ENCODE data around the gene DHX16. TPM values are rescaled to one million over a fixed set of nuclear protein-coding genes. Genes with fewer than 3 reads are reported as not detected.

The DHX16 gene
- total and polyA plus RNA-seq, 9 of the 15 experiments (the other 6 are each of a cell fraction or from before 2014, with no cell fraction given) = 14.6 to 66.1 (median 47.5) TPM

DNA sequence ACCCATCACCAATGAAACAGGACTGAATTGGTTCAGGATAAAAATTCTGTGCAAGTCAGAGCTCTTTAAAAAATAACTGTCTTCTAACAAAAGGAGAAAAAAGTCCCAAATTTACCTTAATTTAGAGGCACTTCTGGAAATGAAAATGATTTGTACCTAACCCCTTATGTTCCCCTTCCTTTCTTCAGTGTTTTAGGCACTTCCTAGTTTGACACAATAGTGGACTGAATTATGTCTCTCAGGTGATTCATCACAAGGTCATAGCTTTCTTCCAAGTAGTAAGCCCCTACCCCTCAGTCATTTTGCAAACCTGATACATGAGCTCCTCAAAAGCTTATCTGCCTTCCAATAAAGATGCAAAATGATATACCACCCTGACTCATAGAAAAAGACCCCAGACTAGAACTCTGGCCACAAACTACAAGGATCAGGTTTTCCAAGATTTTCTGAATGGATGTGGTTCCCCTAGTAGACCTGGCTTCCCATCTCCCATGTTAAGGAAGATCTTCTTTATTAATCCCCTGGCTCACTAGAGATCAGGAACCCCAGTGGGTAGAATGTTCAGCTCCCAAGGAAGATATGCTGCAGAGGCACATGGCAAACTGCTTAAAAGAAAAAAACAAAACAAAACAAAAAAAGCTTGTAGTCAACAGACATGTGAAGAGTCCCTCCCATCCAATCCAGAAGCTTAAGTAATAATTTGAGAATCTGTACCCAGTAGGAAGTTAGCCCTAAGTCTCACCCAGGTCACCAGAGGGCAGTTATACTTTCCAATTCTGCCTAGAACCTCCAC lies 59.4 kb downstream of the DHX16 start (continued):
- TF ChIP-seq POLR2AphosphoS5 (IDR thresholded peaks at IDR 0.05; ENCODE audit: control insufficient read depth, insufficient read depth, low read depth, low read length) = peak; percentile 67; the same call in 1 of the 2 replicates
- TF ChIP-seq BHLHE40 (IDR thresholded peaks at IDR 0.05; ENCODE audit: low read length) = no peak
- TF ChIP-seq ZNF668 (CRISPR knock-in tag; IDR thresholded peaks at IDR 0.05) = no peak
- TF ChIP-seq TBP (optimal IDR thresholded peaks at IDR 0.05; ENCODE audit: low read depth, low read length) = no peak
- no peak for TF ChIP-seq SP1 (CRISPR knock-in tag; IDR thresholded peaks at IDR 0.05)
- no peak for TF ChIP-seq ZBTB43 (CRISPR knock-in tag; IDR thresholded peaks at IDR 0.05)
- TF ChIP-seq MYNN (IDR thresholded peaks at IDR 0.05) = peak; percentile 15; the same call in 1 of the 2 replicates
- no peak for TF ChIP-seq MYNN (CRISPR knock-in tag; IDR thresholded peaks at IDR 0.05)
- peak; percentile 30; the same call in 1 of the 2 replicates for TF ChIP-seq ILF3 (IDR thresholded peaks at IDR 0.05; ENCODE audit: borderline replicate concordance)
- TF ChIP-seq MECOM (CRISPR knock-in tag; IDR thresholded peaks at IDR 0.05) = no peak
- TF ChIP-seq EP400 (IDR thresholded peaks at IDR 0.05) = no peak
- TF ChIP-seq KLF16 (IDR thresholded peaks at IDR 0.05) = no peak
- no peak for TF ChIP-seq KLF13 (tag; IDR thresholded peaks at IDR 0.05; ENCODE audit: borderline replicate concordance, low read depth)
- TF ChIP-seq RBM15 (IDR thresholded peaks at IDR 0.05; ENCODE audit: insufficient read depth, low read length) = no peak
- 0 out of 2 replicates have a peak, but pooled peaks have one; percentile 2 for TF ChIP-seq POLR2G (IDR thresholded peaks at IDR 0.05; ENCODE audit: low read depth, low read length)
- TF ChIP-seq SPI1 (IDR thresholded peaks at IDR 0.05; ENCODE audit: borderline replicate concordance, low read depth, low read length) = peak; percentile 39; the same call in 1 of the 2 replicates
- TF ChIP-seq CREBBP (IDR thresholded peaks at IDR 0.05; ENCODE audit: low read depth, low read length) = no peak
- TF ChIP-seq NR4A1 (CRISPR knock-in tag; IDR thresholded peaks at IDR 0.05) = no peak
- no peak for TF ChIP-seq NR4A1 (tag; IDR thresholded peaks at IDR 0.05)
- no peak for TF ChIP-seq USF1 (CRISPR knock-in tag; IDR thresholded peaks at IDR 0.05)
- no peak for TF ChIP-seq E2F4 (CRISPR knock-in tag; IDR thresholded peaks at IDR 0.05; ENCODE audit: low read depth)
- 0 out of 2 replicates have a peak, but pooled peaks have one; percentile 15 for TF ChIP-seq RBFOX2 (IDR thresholded peaks at IDR 0.05; ENCODE audit: low read depth, low read length)
- TF ChIP-seq, protein P1, sequence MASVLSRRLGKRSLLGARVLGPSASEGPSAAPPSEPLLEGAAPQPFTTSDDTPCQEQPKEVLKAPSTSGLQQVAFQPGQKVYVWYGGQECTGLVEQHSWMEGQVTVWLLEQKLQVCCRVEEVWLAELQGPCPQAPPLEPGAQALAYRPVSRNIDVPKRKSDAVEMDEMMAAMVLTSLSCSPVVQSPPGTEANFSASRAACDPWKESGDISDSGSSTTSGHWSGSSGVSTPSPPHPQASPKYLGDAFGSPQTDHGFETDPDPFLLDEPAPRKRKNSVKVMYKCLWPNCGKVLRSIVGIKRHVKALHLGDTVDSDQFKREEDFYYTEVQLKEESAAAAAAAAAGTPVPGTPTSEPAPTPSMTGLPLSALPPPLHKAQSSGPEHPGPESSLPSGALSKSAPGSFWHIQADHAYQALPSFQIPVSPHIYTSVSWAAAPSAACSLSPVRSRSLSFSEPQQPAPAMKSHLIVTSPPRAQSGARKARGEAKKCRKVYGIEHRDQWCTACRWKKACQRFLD (CRISPR knock-in tag; IDR thresholded peaks at IDR 0.05) = no peak
- TF ChIP-seq KDM4B (IDR thresholded peaks at IDR 0.05; ENCODE audit: borderline replicate concordance in 2 of 2, low read depth in 1 of 2) = no peak
- TF ChIP-seq SMARCB1 (IDR thresholded peaks at IDR 0.05; ENCODE audit: insufficient read length, low read depth) = no peak

Data from K562 (cell line).